H1 (cell line): ENCODE data around the gene NAV3. TPM values are rescaled to one million over a fixed set of nuclear protein-coding genes. Genes with fewer than 3 reads are reported as not detected.

ENCODE experiments used
- CTCF ChIA-PET: fragments of 300-600 bp; sonication (Branson Sonifier 250); formaldehyde crosslinking; loops from one replicate; lab custom pipeline; 2021; ENCODE audit not compliant: partially characterized antibody; lab: Charles Lee
- POLR2A ChIA-PET: fragments of 300-600 bp; sonication (Branson Sonifier 250); formaldehyde crosslinking; loops from one replicate; lab custom pipeline; 2021; ENCODE audit warnings: inconsistent platforms; ENCODE audit not compliant: partially characterized antibody; lab: Charles Lee
- DNase-seq, 2 experiments: peaks; one replicate each; pipeline versions ENCODE4 v3.0.0 to v3.0.0-alpha.2; 2010 to 2022; ENCODE audit warnings: low spot score in 2 of 2, low read depth in 1 of 2, mixed read lengths in 1 of 2
- FAIRE-seq: peaks from 2 replicates; lab custom pipeline; 2011; peaks lifted over from hg19 to GRCh38; lab: Jason Lieb, UNC
- H2AFZ ChIP-seq: 2 replicates; pipeline ENCODE4 v1.8.1; 2012; ENCODE audit warnings: low read length, inconsistent platforms
- H2AK5ac ChIP-seq: 2 replicates; pipeline ENCODE4 v1.6.1; 2013; ENCODE audit warnings: low read depth, low read length
- H2BK120ac ChIP-seq: replicated peaks from 2 replicates; pipeline ENCODE3; 2013; ENCODE audit warnings: low read depth, low read length, inconsistent platforms
- H2BK12ac ChIP-seq: 2 replicates; pipeline ENCODE4 v1.6.1; 2013; ENCODE audit warnings: low read depth, low read length
- H2BK15ac ChIP-seq: 2 replicates; pipeline ENCODE4 v1.6.1; 2013; ENCODE audit warnings: low read length
- H2BK20ac ChIP-seq: 2 replicates; pipeline ENCODE4 v1.6.1; 2013; ENCODE audit warnings: low read length
- H2BK5ac ChIP-seq: 2 replicates; pipeline ENCODE4 v1.6.1; 2013; ENCODE audit warnings: low read depth, low read length
- H3K14ac ChIP-seq: 2 replicates; pipeline ENCODE4 v1.6.1; 2013; ENCODE audit warnings: inconsistent platforms; ENCODE audit not compliant: insufficient read length
- H3K18ac ChIP-seq: 2 replicates; pipeline ENCODE4 v1.6.1; 2013; ENCODE audit warnings: low read length; ENCODE audit errors: extremely low read depth
- H3K23ac ChIP-seq: 2 replicates; pipeline ENCODE4 v1.6.1; 2013; ENCODE audit warnings: inconsistent platforms; ENCODE audit not compliant: insufficient read length
- H3K23me2 ChIP-seq: 2 replicates; pipeline ENCODE4 v1.6.1; 2013; ENCODE audit warnings: low read depth, low read length
- H3K27ac ChIP-seq: 2 replicates; pipeline ENCODE4 v1.6.1; 2011; ENCODE audit warnings: low read depth, low read length, inconsistent platforms
- H3K27me3 ChIP-seq, 4 experiments: replicated peaks in 1 of 4; 1 replicate in 1 of 4; 2 replicates in 3 of 4; pipeline versions ENCODE4 v1.6.1 to v1.8.1; 2011 to 2013; ENCODE audit warnings: low read length in 3 of 4, mild to moderate bottlenecking in 3 of 4, inconsistent platforms in 2 of 4, mixed read lengths in 2 of 4, moderate library complexity in 1 of 4; ENCODE audit not compliant: control insufficient read depth in 3 of 4, insufficient read depth in 3 of 4; ENCODE audit errors: extremely low read depth in 1 of 4
- H3K36me3 ChIP-seq, 4 experiments: 2 replicates each; pipeline versions ENCODE4 v1.6.1 to v1.8.1; 2011 to 2013; ENCODE audit warnings: mild to moderate bottlenecking in 4 of 4, low read length in 3 of 4, moderate library complexity in 2 of 4, control low read depth in 1 of 4, inconsistent platforms in 1 of 4; ENCODE audit not compliant: insufficient read depth in 4 of 4, control insufficient read depth in 2 of 4
- H3K4ac ChIP-seq: replicated peaks from 2 replicates; pipeline ENCODE3; 2013; ENCODE audit warnings: low read length, low read depth, mixed read lengths, inconsistent platforms; ENCODE audit not compliant: insufficient read length
- H3K4me1 ChIP-seq, 4 experiments: replicated peaks in 1 of 4; 1 replicate in 1 of 4; 2 replicates in 3 of 4; pipeline versions ENCODE4 v1.6.1 to v1.8.1; 2011 to 2013; ENCODE audit warnings: low read length in 3 of 4, inconsistent platforms in 2 of 4, mixed read lengths in 1 of 4; ENCODE audit not compliant: insufficient read depth in 4 of 4, control insufficient read depth in 3 of 4
- H3K4me2 ChIP-seq, 2 experiments: 2 replicates each; pipeline versions ENCODE4 v1.6.1 to v1.8.1; 2011 to 2013; ENCODE audit warnings: low read depth in 2 of 2, low read length in 2 of 2, control low read depth in 1 of 2, inconsistent platforms in 1 of 2, mild to moderate bottlenecking in 1 of 2; ENCODE audit not compliant: insufficient read depth in 1 of 2
- H3K4me3 ChIP-seq, 4 experiments: fragments of 200-600, 300-600 bp in 1 of 4; sonication (generic), shearing (Covaris generic), sonication (Bioruptor Twin) in 1 of 4; 2 replicates each; pipeline versions ENCODE4 v1.5.1 to v1.8.1; 2011 to 2016; ENCODE audit warnings: low read length in 4 of 4, low read depth in 3 of 4, control low read depth in 2 of 4, inconsistent platforms in 2 of 4, mild to moderate bottlenecking in 2 of 4, mixed read lengths in 1 of 4, moderate library complexity in 1 of 4; ENCODE audit not compliant: insufficient read depth in 2 of 4; ENCODE audit errors: extremely low read depth in 1 of 4
- H3K56ac ChIP-seq: replicated peaks from 2 replicates; pipeline ENCODE3; 2013; ENCODE audit warnings: low read depth, mild to moderate bottlenecking, mixed read lengths, low read length, inconsistent platforms; ENCODE audit not compliant: insufficient read length
- H3K79me1 ChIP-seq: 2 replicates; pipeline ENCODE4 v1.6.1; 2013; ENCODE audit warnings: low read depth, low read length, control low read depth
- H3K79me2 ChIP-seq, 2 experiments: 2 replicates each; pipeline versions ENCODE4 v1.6.1 to v1.8.1; 2012 to 2013; ENCODE audit warnings: low read length in 2 of 2, mild to moderate bottlenecking in 2 of 2, inconsistent platforms in 1 of 2; ENCODE audit not compliant: insufficient read depth in 2 of 2, control insufficient read depth in 1 of 2
- H3K9ac ChIP-seq, 4 experiments: replicated peaks in 1 of 4; 1 replicate in 1 of 4; 2 replicates in 3 of 4; pipeline versions ENCODE4 v1.6.1 to v1.8.1; 2011 to 2013; ENCODE audit warnings: low read depth in 3 of 4, low read length in 3 of 4, control low read depth in 2 of 4, mild to moderate bottlenecking in 2 of 4, moderate library complexity in 2 of 4, inconsistent platforms in 1 of 4; ENCODE audit errors: extremely low read depth in 1 of 4
- H3K9me3 ChIP-seq, 2 experiments: 2 replicates each; pipeline versions ENCODE4 v1.6.1 to v1.8.1; 2012 to 2013; ENCODE audit warnings: mild to moderate bottlenecking in 2 of 2, moderate library complexity in 2 of 2, control low read depth in 1 of 2, inconsistent platforms in 1 of 2, low read depth in 1 of 2, low read length in 1 of 2, mixed read lengths in 1 of 2; ENCODE audit not compliant: insufficient read depth in 2 of 2
- H4K20me1 ChIP-seq, 2 experiments: replicated peaks in 1 of 2; 2 replicates each; pipeline versions ENCODE3 to v1.8.1; 2011 to 2013; ENCODE audit warnings: inconsistent platforms in 2 of 2, low read length in 2 of 2, mild to moderate bottlenecking in 1 of 2; ENCODE audit not compliant: insufficient read depth in 2 of 2, control insufficient read depth in 1 of 2
- H4K5ac ChIP-seq: 2 replicates; pipeline ENCODE4 v1.6.1; 2013; ENCODE audit warnings: low read length, low read depth, mixed read lengths, inconsistent platforms; ENCODE audit not compliant: insufficient read length
- H4K8ac ChIP-seq: 2 replicates; pipeline ENCODE4 v1.8.0; 2013; ENCODE audit warnings: mild to moderate bottlenecking, moderate library complexity, low read length, inconsistent platforms; ENCODE audit not compliant: insufficient read depth; ENCODE audit errors: extremely low read depth
- H4K91ac ChIP-seq: replicated peaks from 2 replicates; pipeline ENCODE3; 2013; ENCODE audit warnings: low read length, mixed read lengths, inconsistent platforms; ENCODE audit not compliant: insufficient read length
- BACH1 ChIP-seq: IDR thresholded peaks from 2 replicates; pipeline ENCODE4 v1.6.1; 2012; ENCODE audit warnings: low read length, improper control_type of control experiment
- KDM4A ChIP-seq: IDR thresholded peaks from one replicate; pipeline ENCODE4 v1.7.1; 2012; ENCODE audit warnings: low read depth, mild to moderate bottlenecking, moderate library complexity, low read length, inconsistent platforms; ENCODE audit not compliant: severe bottlenecking
- WGBS, 2 experiments: shearing (Covaris generic) in 1 of 2; methylation state at CpG; one replicate each; pipeline versions ENCODE4 v1.1.6 to v1.1.7; 2013 to 2015; ENCODE audit warnings: low lambda C conversion rate in 2 of 2, mixed read lengths in 2 of 2, inconsistent platforms in 1 of 2, low coverage in 1 of 2, missing lambda C conversion rate in 1 of 2; ENCODE audit not compliant: insufficient replicate concordance in 2 of 2, insufficient coverage in 1 of 2, insufficient read length in 1 of 2; ENCODE audit errors: extremely low coverage in 1 of 2, missing lambda C conversion rate in 1 of 2; 5-methylcytosine and 5-hydroxymethylcytosine counted together
- polyA plus RNA-seq, 7 experiments: library from polyadenylated mRNA; depleted of rRNA in 3 of 7; stranded (reverse) in 5 of 7; unstranded in 2 of 7; fragments of >200 nt in 5 of 7; fragments of 200-250 nt in 2 of 7; gene quantifications; 1 replicate in 5 of 7; 2 replicates in 1 of 7; 4 replicates in 1 of 7; pipeline versions ENCODE4 v1.2.1 to v1.2.3, GENCODE V29; 2011 to 2013; ENCODE audit warnings: missing spikeins in 2 of 7, mixed read lengths in 2 of 7
- total RNA-seq: library from RNA; stranded (reverse); fragmentation: NEBNext Ultra II Directional; extraction: Animal tissue kit (Norgen Biotek cat#: 25700); gene quantifications from 2 replicates; pipeline ENCODE4 v1.2.1, GENCODE V29; 2021

Gene NAV3
- total and polyA plus RNA-seq, 2 of the 8 experiments (the other 6 are each of a cell fraction or from before 2014, with no cell fraction given): 0.47 to 5.0 TPM

DNA sequence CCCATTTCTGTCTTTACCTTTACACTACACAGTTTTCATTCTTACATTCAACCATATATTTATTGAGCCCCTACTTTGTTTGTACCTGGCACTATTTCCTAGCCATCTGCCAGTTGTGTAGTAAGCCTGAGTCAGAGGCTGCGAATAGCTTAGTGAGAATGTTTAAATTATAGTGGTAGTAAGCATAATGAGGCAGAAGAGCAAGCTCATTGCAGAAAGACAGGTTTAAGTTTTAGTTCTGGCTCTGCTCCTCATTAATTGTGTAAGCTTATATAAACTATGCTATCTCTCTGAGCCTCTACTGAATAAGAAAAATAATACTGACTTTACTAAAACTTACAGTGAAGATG lies 123.5 kb downstream of the NAV3 start:
- no peak overlapping the region for H3K14ac ChIP-seq
- H3K9ac ChIP-seq: no peak overlapping the region
- H4K20me1 ChIP-seq: no peaks in the 10 kb centered on the region
- no peak overlapping the region for H2BK120ac ChIP-seq
- 96% methylated on average over 1 of the region's 1 CpG; no CpG with 5 or more reads in 1 of the 2 experiments for WGBS, 2 experiments
- no peak overlapping the region for H3K27ac ChIP-seq
- H3K18ac ChIP-seq: no peak overlapping the region
- CTCF ChIA-PET: interaction anchor here (0.9 to 2.1 kb wide), 2 partner anchors 21 to 29 kb away, joined by 3 to 4 read pairs; no protein-coding TSS in a partner anchor
- no peak overlapping the region for H3K23ac ChIP-seq
- TF ChIP-seq KDM4A (no peak), BACH1 (no peak)
- no peak overlapping the region for H2AFZ ChIP-seq
- no peak overlapping the region for H2BK15ac ChIP-seq
- H3K4me2 ChIP-seq: no peak overlapping the region
- no peak overlapping the region for H3K4ac ChIP-seq
- no peaks in the 10 kb centered on the region for H3K4me1 ChIP-seq
- DNase-seq: no peak
- no peaks in the 10 kb centered on the region for H3K9me3 ChIP-seq
- H4K5ac ChIP-seq: no peak overlapping the region
- POLR2A ChIA-PET: no interaction called here
- H3K79me1 ChIP-seq: no peaks in the 10 kb centered on the region
- no peak overlapping the region for H3K56ac ChIP-seq
- H2BK20ac ChIP-seq: no peak overlapping the region
- no peak overlapping the region for H3K4me3 ChIP-seq
- H3K23me2 ChIP-seq: no peaks in the 10 kb centered on the region
- H3K36me3 ChIP-seq: no peaks in the 10 kb centered on the region
- no peak overlapping the region for H4K91ac ChIP-seq
- H2BK5ac ChIP-seq: no peak overlapping the region
- no peak overlapping the region for H2BK12ac ChIP-seq
- no peak overlapping the region for H2AK5ac ChIP-seq
- no peaks in the 10 kb centered on the region for H3K79me2 ChIP-seq
- FAIRE-seq: no peak
- no peak overlapping the region for H4K8ac ChIP-seq
- H3K27me3 ChIP-seq: no peaks in the 10 kb centered on the region
